ENCODE measurements around the gene ACIN1. TPM values are rescaled to one million over a fixed set of nuclear protein-coding genes. Genes with fewer than 3 reads are reported as not detected.

ACIN1 gene
- total and polyA plus RNA-seq, 2 of the 13 experiments (the other 11 are each of a cell fraction or from before 2014, with no cell fraction given) = 165 to 183 TPM

- TF ChIP-seq, protein P1, sequence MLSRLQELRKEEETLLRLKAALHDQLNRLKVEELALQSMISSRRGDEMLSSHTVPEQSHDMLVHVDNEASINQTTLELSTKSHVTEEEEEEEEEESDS (CRISPR knock-in tag; IDR thresholded peaks at IDR 0.05; ENCODE audit: borderline replicate concordance) = peak; percentile 95
- TF ChIP-seq TBX2 (CRISPR knock-in tag; IDR thresholded peaks at IDR 0.05; ENCODE audit: borderline replicate concordance) (peak; percentile 92), ZNF337 (CRISPR knock-in tag; IDR thresholded peaks at IDR 0.05; ENCODE audit: borderline replicate concordance, low read depth) (peak; percentile 98), NFKBIZ (CRISPR knock-in tag; IDR thresholded peaks at IDR 0.05) (peak; percentile 96), RNF2 (conservative IDR thresholded peaks at IDR 0.05; ENCODE audit: low read depth) (peak; percentile 96; the same call in 1 of the 2 replicates), MBNL3 (CRISPR knock-in tag; conservative IDR thresholded peaks at IDR 0.05) (no peak), ZBTB3 (CRISPR knock-in tag; IDR thresholded peaks at IDR 0.05; ENCODE audit: borderline replicate concordance, low read depth) (no peak; the same call in none of the 2 replicates), MXD1 (CRISPR knock-in tag; IDR thresholded peaks at IDR 0.05) (peak; percentile 98), ZNF383 (CRISPR knock-in tag; IDR thresholded peaks at IDR 0.05; ENCODE audit: borderline replicate concordance) (peak; percentile 99; the same call in 1 of the 2 replicates), ZNF326 (CRISPR knock-in tag; IDR thresholded peaks at IDR 0.05; ENCODE audit: borderline replicate concordance) (peak; percentile 44; the same call in 1 of the 2 replicates), NONO (IDR thresholded peaks at IDR 0.05) (no peak), NONO (CRISPR knock-in tag; conservative IDR thresholded peaks at IDR 0.05) (no peak), FOXC1 (CRISPR knock-in tag; IDR thresholded peaks at IDR 0.05; ENCODE audit: borderline replicate concordance) (peak; percentile 100), STAT5B (CRISPR knock-in tag; IDR thresholded peaks at IDR 0.05) (peak; percentile 90; the same call in 1 of the 2 replicates), IRX3 (CRISPR knock-in tag; IDR thresholded peaks at IDR 0.05; ENCODE audit: borderline replicate concordance, low read depth) (peak; percentile 95; the same call in 1 of the 2 replicates), ZNF75D (CRISPR knock-in tag; IDR thresholded peaks at IDR 0.05; ENCODE audit: borderline replicate concordance) (peak; percentile 42; the same call in 1 of the 2 replicates), ZFP36L1 (CRISPR knock-in tag; IDR thresholded peaks at IDR 0.05) (peak; percentile 89; the same call in 1 of the 2 replicates), IRF2 (CRISPR knock-in tag; IDR thresholded peaks at IDR 0.05) (peak; percentile 27), ZNF430 (CRISPR knock-in tag; IDR thresholded peaks at IDR 0.05) (peak; percentile 96), RFX5 (IDR thresholded peaks at IDR 0.05; ENCODE audit: low read depth, low read length) (no peak; the same call in 1 of the 2 replicates), LCORL (IDR thresholded peaks at IDR 0.05) (no peak), LCORL (CRISPR knock-in tag; IDR thresholded peaks at IDR 0.05) (peak; percentile 97), SNRNP70 (IDR thresholded peaks at IDR 0.05; ENCODE audit: low read depth, low read length) (no peak)
- TF ChIP-seq, protein P2, sequence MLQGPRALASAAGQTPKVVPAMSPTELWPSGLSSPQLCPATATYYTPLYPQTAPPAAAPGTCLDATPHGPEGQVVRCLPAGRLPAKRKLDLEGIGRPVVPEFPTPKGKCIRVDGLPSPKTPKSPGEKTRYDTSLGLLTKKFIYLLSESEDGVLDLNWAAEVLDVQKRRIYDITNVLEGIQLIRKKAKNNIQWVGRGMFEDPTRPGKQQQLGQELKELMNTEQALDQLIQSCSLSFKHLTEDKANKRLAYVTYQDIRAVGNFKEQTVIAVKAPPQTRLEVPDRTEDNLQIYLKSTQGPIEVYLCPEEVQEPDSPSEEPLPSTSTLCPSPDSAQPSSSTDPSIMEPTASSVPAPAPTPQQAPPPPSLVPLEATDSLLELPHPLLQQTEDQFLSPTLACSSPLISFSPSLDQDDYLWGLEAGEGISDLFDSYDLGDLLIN (CRISPR knock-in tag; IDR thresholded peaks at IDR 0.05; ENCODE audit: borderline replicate concordance) = peak; percentile 96; the same call in 1 of the 2 replicates
- TF ChIP-seq, protein P3, sequence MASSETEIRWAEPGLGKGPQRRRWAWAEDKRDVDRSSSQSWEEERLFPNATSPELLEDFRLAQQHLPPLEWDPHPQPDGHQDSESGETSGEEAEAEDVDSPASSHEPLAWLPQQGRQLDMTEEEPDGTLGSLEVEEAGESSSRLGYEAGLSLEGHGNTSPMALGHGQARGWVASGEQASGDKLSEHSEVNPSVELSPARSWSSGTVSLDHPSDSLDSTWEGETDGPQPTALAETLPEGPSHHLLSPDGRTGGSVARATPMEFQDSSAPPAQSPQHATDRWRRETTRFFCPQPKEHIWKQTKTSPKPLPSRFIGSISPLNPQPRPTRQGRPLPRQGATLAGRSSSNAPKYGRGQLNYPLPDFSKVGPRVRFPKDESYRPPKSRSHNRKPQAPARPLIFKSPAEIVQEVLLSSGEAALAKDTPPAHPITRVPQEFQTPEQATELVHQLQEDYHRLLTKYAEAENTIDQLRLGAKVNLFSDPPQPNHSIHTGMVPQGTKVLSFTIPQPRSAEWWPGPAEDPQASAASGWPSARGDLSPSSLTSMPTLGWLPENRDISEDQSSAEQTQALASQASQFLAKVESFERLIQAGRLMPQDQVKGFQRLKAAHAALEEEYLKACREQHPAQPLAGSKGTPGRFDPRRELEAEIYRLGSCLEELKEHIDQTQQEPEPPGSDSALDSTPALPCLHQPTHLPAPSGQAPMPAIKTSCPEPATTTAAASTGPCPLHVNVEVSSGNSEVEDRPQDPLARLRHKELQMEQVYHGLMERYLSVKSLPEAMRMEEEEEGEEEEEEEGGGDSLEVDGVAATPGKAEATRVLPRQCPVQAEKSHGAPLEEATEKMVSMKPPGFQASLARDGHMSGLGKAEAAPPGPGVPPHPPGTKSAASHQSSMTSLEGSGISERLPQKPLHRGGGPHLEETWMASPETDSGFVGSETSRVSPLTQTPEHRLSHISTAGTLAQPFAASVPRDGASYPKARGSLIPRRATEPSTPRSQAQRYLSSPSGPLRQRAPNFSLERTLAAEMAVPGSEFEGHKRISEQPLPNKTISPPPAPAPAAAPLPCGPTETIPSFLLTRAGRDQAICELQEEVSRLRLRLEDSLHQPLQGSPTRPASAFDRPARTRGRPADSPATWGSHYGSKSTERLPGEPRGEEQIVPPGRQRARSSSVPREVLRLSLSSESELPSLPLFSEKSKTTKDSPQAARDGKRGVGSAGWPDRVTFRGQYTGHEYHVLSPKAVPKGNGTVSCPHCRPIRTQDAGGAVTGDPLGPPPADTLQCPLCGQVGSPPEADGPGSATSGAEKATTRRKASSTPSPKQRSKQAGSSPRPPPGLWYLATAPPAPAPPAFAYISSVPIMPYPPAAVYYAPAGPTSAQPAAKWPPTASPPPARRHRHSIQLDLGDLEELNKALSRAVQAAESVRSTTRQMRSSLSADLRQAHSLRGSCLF (CRISPR knock-in tag; IDR thresholded peaks at IDR 0.05; ENCODE audit: borderline replicate concordance) = peak; percentile 85; the same call in 1 of the 2 replicates
These were observed at the start of gene ACIN1 (continued) for GRCh38 chr14:23094666-23095195.

Data from HepG2 (cell line).